Left lobe of liver (tissue), 2 donors: ENCODE results near the gene SETMAR. TPM values are rescaled to one million over a fixed set of nuclear protein-coding genes. Genes with fewer than 3 reads are reported as not detected.
A peak's percentile ranks its signal among the peaks of the same experiment; 100 is the strongest.
"Not testable (repeated sequence)": the region's sequence is repeated elsewhere in the genome, so short reads cannot be mapped to it uniquely, and the experiment has no call there.

Source experiments
- ATAC-seq: fragments of 200-7000 bp; cut with Tn5 transposase; one replicate; pipeline ENCODE4 v1.9.1; 2020; ENCODE audit warnings: mild to moderate bottlenecking, moderate library complexity
- DNase-seq: peaks from one replicate; pipeline ENCODE4 v3.0.0-alpha.2; 2020; ENCODE audit warnings: low spot score
- total RNA-seq: library from RNA; stranded (reverse); gene quantifications from one replicate; pipeline ENCODE4 v1.2.1, GENCODE V29; 2021
- donor health status: DM: no; HTN: no; CAD: no; lungs with moderate emphysema.
- donor health status: DM: no; HTN: yes; CAD: no.

The SETMAR gene
- 7.0 TPM for total RNA-seq

GRCh38 chr3:4303187-4304123, at the start of gene SETMAR:
Gene SETMAR, plus strand, starts transcription at chr3:4303369. Its CDS starts 2 bp downstream, at chr3:4303371.
- DNase-seq (peak; percentile 90), ATAC-seq (peak; percentile 97)

DNA sequence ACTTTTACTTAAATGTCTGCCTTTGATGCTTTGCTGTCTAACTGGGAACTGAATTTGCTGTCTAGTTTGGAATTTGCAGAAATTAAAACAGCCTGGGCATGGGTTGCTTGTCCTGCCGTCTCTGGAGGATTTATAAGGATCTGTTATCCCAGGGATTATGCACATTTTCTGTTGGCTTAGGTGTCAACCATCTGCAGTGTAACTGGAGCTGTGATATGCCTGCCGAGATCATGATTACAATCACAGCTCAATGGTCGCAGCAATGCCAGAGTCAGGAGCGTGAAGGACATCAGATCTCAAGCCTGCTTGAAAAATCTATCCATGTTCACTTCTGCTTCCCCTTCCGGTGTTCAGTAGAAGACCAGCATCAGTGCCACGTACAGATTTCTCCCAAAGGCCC, 41.8 kb upstream of the SETMAR start:
- ATAC-seq: no peak
- no peak for DNase-seq

- DNase-seq (no peak), ATAC-seq (no peak)
Measured at GRCh38 chr3:4264040-4264439, 39.1 kb upstream of the SETMAR start.

GRCh38 chr3:4270720-4271119, 32.4 kb upstream of the SETMAR start:
- ATAC-seq (no peak), DNase-seq (no peak)

DNA sequence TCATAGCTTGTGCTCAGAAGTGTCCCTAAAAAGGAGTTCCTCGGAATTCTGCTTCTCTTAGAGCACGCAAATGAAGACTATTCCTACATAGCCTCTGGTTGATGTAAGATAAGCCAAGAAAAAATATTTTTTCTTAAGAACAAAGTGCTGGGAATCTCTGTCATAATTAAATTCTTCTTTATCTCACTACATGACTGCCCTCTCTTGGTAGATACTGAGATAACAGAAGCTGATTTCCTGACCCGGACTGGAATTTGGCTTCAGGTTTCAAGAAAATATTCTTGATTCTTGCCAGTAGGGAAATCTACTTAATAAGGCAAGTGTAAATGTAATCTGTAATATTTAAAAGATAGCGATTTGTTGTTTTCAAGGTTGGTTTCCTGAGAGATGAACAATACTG, 31.3 kb upstream of the SETMAR start:
- ATAC-seq: peak; percentile 58
- no peak for DNase-seq

GRCh38 chr3:4279516-4280105, 23.6 kb upstream of the SETMAR start:
- DNase-seq: no peak
- no peak for ATAC-seq

- DNase-seq (no peak), ATAC-seq (no peak)
Measured at GRCh38 chr3:4281991-4282390, 21.2 kb upstream of the SETMAR start.

- DNase-seq (no peak), ATAC-seq (no peak)
Measured at GRCh38 chr3:4284865-4285264, 18.3 kb upstream of the SETMAR start.

GRCh38 chr3:4289044-4289443, 14.1 kb upstream of the SETMAR start:
- DNase-seq (no peak), ATAC-seq (no peak)

GRCh38 chr3:4290272-4290893, 12.8 kb upstream of the SETMAR start:
- no peak for DNase-seq

DNA sequence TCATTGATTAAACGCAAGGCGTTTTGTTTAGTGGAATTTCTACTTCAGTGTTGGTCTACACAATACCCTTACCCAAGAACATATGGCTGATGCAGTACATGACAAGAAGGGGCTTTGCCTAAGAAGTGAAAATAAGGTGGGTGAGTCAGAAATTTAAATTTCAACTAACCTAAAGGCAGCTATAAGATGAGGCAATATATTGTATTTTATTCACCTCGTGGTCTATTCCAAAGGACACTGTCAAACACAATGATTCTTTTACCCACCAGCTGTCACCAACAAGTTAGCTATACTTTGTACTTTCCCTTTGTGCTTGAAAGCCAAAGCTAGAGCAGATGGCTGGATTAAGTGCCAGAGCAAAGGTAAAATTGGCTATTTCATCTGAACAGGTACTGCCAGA, 10.9 kb upstream of the SETMAR start:
- ATAC-seq (no peak), DNase-seq (no peak)

More at GRCh38 chr3:4290272-4290893, 12.8 kb upstream of the SETMAR start:
- peak; percentile 95 for ATAC-seq

- ATAC-seq (no peak), DNase-seq (no peak)
Measured at GRCh38 chr3:4294616-4295327, 8.4 kb upstream of the SETMAR start.

GRCh38 chr3:4296454-4296853, 6.7 kb upstream of the SETMAR start:
- not testable (repeated sequence) for DNase-seq, ATAC-seq

- ATAC-seq: no peak
- no peak for DNase-seq
Measured at GRCh38 chr3:4297486-4297885, 5.7 kb upstream of the SETMAR start.

- ATAC-seq: no peak
- no peak for DNase-seq
Measured at GRCh38 chr3:4302747-4303146, 422 bp upstream of the SETMAR start.

DNA sequence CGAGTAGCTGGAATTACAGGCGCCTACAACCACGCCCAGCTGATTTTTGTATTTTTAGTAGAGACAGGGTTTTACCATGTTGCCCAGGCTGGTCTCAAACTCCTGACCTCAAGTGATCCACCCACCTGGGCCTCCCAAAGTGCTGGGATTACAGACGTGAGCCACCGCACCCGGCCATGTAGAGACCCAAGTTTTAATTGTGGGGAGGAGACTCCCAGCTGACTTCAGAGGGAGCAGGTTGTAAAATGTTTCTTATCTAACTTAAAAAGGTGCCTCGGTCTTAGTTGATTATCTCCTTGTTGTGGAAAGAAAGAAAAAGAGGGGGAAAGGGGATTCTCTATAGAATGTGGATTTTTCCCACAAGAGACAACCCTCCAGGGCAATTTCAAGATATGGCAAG, 2.0 kb downstream of the SETMAR start:
- DNase-seq, ATAC-seq: not testable (repeated sequence)

GRCh38 chr3:4306091-4306490, 2.9 kb downstream of the SETMAR start:
- DNase-seq (no peak), ATAC-seq (no peak)

DNA sequence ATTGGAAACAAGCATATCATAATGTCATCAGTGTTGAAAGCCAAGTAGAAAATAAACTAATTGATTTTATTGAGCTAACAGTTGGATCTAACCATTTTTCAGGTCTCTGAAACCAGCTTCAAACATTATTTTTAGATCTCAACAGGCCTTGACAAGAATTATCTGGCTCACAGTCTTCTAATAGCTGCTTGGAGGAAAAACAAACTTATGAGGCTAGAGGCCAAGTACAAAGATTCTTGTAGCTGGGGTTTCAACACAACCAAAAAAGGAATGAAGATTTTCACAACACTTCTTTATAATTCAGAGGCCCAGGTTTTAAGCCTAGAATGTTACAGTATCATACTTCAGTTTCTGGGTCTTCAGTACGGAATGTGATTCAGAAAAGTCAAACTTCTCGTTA, 3.7 kb downstream of the SETMAR start:
- DNase-seq (no peak), ATAC-seq (no peak)

GRCh38 chr3:4309491-4310128, 6.4 kb downstream of the SETMAR start:
- DNase-seq (no peak), ATAC-seq (peak; percentile 15)

DNA sequence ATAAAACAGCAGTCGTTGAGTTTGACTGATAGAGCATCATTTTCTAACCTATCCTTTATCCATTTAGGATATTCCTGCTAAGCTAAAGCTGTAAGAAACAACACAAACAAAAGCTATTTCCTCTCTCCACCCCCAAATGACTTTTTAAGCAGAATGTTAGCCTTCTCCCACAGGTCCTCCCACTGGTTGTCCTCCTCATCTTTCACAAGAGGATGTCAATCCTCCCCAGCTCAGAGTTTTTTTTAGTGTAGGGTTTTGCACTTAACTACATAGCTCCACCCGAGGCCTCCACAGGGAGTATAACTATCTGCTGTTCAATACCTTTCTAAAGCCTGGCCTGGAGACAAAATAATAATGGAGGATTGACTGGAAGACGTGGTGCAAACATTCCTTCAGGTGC, 7.8 kb downstream of the SETMAR start:
- ATAC-seq (no peak), DNase-seq (no peak)

GRCh38 chr3:4311496-4311895, 8.3 kb downstream of the SETMAR start:
- DNase-seq (no peak), ATAC-seq (no peak)
